OCI-LY1 (cell line): ENCODE results near the gene CAPN14.

Experiments
- H2AFZ ChIP-seq: fragments of 200-600 bp; sonication (generic), shearing (Covaris generic); 2 replicates; pipeline ENCODE4 v1.6.0; 2014; ENCODE audit warnings: antibody characterized with exemption, mild to moderate bottlenecking, low read length
- H3F3A ChIP-seq: fragments of 200-600 bp; sonication (generic), shearing (Covaris generic); 2 replicates; pipeline ENCODE4 v1.6.0; 2014; ENCODE audit warnings: mild to moderate bottlenecking, antibody characterized with exemption, low read length, moderate library complexity; ENCODE audit not compliant: insufficient read depth
- H3K27ac ChIP-seq: fragments of 200-600 bp; sonication (generic); 2 replicates; pipeline ENCODE4 v1.5.1; 2014; ENCODE audit warnings: low read length, mixed run types, mild to moderate bottlenecking, low read depth; ENCODE audit not compliant: poor library complexity, severe bottlenecking
- H3K27me3 ChIP-seq: fragments of 200-600 bp; sonication (generic); 2 replicates; pipeline ENCODE4 v1.6.0; 2014; ENCODE audit warnings: antibody characterized with exemption, mild to moderate bottlenecking, low read length, moderate library complexity; ENCODE audit not compliant: insufficient read depth
- H3K36me3 ChIP-seq: fragments of 200-600 bp; sonication (generic); 2 replicates; pipeline ENCODE4 v1.6.1; 2014; ENCODE audit warnings: mild to moderate bottlenecking, antibody characterized with exemption, low read length, moderate library complexity, mixed read lengths; ENCODE audit not compliant: insufficient read depth
- H3K4me1 ChIP-seq: fragments of 200-600 bp; sonication (generic); 2 replicates; pipeline ENCODE4 v1.5.1; 2014; ENCODE audit warnings: mild to moderate bottlenecking, low read length, moderate library complexity; ENCODE audit not compliant: insufficient read depth, severe bottlenecking
- H3K4me2 ChIP-seq: fragments of 200-600 bp; sonication (generic), shearing (Covaris generic); 2 replicates; pipeline ENCODE4 v1.6.1; 2014; ENCODE audit warnings: low read length
- H3K4me3 ChIP-seq: fragments of 200-600 bp; sonication (generic); 2 replicates; pipeline ENCODE4 v1.5.1; 2014; ENCODE audit warnings: low read length, low read depth, mild to moderate bottlenecking, mixed read lengths; ENCODE audit not compliant: poor library complexity, severe bottlenecking
- H3K79me2 ChIP-seq: fragments of 200-600 bp; shearing (Covaris generic); 2 replicates; pipeline ENCODE4 v1.6.1; 2016; ENCODE audit warnings: mixed run types, low read length, mixed read lengths; ENCODE audit not compliant: insufficient read depth
- H3K9ac ChIP-seq: fragments of 200-600 bp; sonication (generic), shearing (Covaris generic); 2 replicates; pipeline ENCODE4 v1.6.1; 2014; ENCODE audit warnings: mild to moderate bottlenecking, low read length, mixed read lengths
- H3K9me2 ChIP-seq: fragments of 200-600 bp; sonication (generic), shearing (Covaris generic); 2 replicates; pipeline ENCODE4 v1.6.1; 2014; ENCODE audit warnings: low read depth, mild to moderate bottlenecking, low read length, mixed read lengths
- H3K9me3 ChIP-seq: fragments of 200-600 bp; shearing (Covaris generic); 2 replicates; pipeline ENCODE4 v1.6.1; 2014; ENCODE audit warnings: low read length, mixed read lengths
- H4K20me1 ChIP-seq: fragments of 200-600 bp; sonication (generic), shearing (Covaris generic); 2 replicates; pipeline ENCODE4 v1.6.0; 2016; ENCODE audit warnings: mild to moderate bottlenecking, low read length; ENCODE audit not compliant: insufficient read depth
- CTCF ChIP-seq: fragments of 200-600 bp; sonication (generic), shearing (Covaris generic); IDR thresholded peaks from 2 replicates; pipeline ENCODE4 v1.5.1; 2017; ENCODE audit warnings: mild to moderate bottlenecking, antibody characterized with exemption, low read length, moderate library complexity, mixed read lengths
- EZH2 ChIP-seq: fragments of 200-600 bp; sonication (generic), shearing (Covaris generic); IDR thresholded peaks from 2 replicates; pipeline ENCODE4 v1.8.0; 2017; ENCODE audit warnings: borderline replicate concordance, mixed run types, mild to moderate bottlenecking, antibody characterized with exemption, low read length, moderate library complexity, mixed read lengths

Gene CAPN14

GRCh38 chr2:31241625-31242270 is 24.4 kb upstream of the CAPN14 start:
- H3K27me3 ChIP-seq: no peaks in the 10 kb centered on the region; the same call in 1 of the 2 replicates
- H3K4me3 ChIP-seq: no peak overlapping the region
- no peaks in the 10 kb centered on the region for H4K20me1 ChIP-seq
- no peak overlapping the region for H3K4me2 ChIP-seq
- H3K9me2 ChIP-seq: no peaks in the 10 kb centered on the region
- H3K4me1 ChIP-seq: no peaks in the 10 kb centered on the region
- no peak overlapping the region for H3K9ac ChIP-seq
- H3K36me3 ChIP-seq: no peaks in the 10 kb centered on the region
- TF ChIP-seq CTCF: no peak
- TF ChIP-seq EZH2: no peak
- no peaks in the 10 kb centered on the region for H3K79me2 ChIP-seq
- H3K27ac ChIP-seq: no peak overlapping the region
- no peaks in the 10 kb centered on the region for H3K9me3 ChIP-seq
- no peaks in the 10 kb centered on the region for H3F3A ChIP-seq
- H2AFZ ChIP-seq: no peak overlapping the region

GRCh38 chr2:31240381-31241365 is 23.4 kb upstream of the CAPN14 start:
- Histone ChIP-seq H3F3A (no peaks in the 10 kb centered on the region), H2AFZ (no peak overlapping the region), H3K9me2 (no peaks in the 10 kb centered on the region), H3K4me1 (no peaks in the 10 kb centered on the region), H3K4me2 (no peak overlapping the region), H3K4me3 (no peak overlapping the region), H3K27me3 (no peaks in the 10 kb centered on the region; the same call in 1 of the 2 replicates), H3K9me3 (no peaks in the 10 kb centered on the region), H3K79me2 (no peaks in the 10 kb centered on the region), H3K27ac (no peak overlapping the region), H3K9ac (no peak overlapping the region), H3K36me3 (no peaks in the 10 kb centered on the region), H4K20me1 (no peaks in the 10 kb centered on the region)
- TF ChIP-seq CTCF (no peak), EZH2 (no peak)

GRCh38 chr2:31239593-31240177 is 22.4 kb upstream of the CAPN14 start:
- H3K4me2 ChIP-seq: no peak overlapping the region
- no peaks in the 10 kb centered on the region for H4K20me1 ChIP-seq
- H3F3A ChIP-seq: no peaks in the 10 kb centered on the region
- no peak overlapping the region for H3K9ac ChIP-seq
- H3K36me3 ChIP-seq: no peaks in the 10 kb centered on the region
- no peak overlapping the region for H2AFZ ChIP-seq
- no peaks in the 10 kb centered on the region for H3K9me3 ChIP-seq
- H3K4me1 ChIP-seq: no peaks in the 10 kb centered on the region
- TF ChIP-seq CTCF (no peak), EZH2 (no peak)
- H3K27ac ChIP-seq: no peak overlapping the region
- H3K27me3 ChIP-seq: no peaks in the 10 kb centered on the region; the same call in 1 of the 2 replicates
- H3K4me3 ChIP-seq: no peak overlapping the region
- H3K9me2 ChIP-seq: no peaks in the 10 kb centered on the region
- H3K79me2 ChIP-seq: no peaks in the 10 kb centered on the region
